Endothelial cell of umbilical vein (primary cell): ENCODE measurements around the gene RBM27. TPM values are rescaled to one million over a fixed set of nuclear protein-coding genes. Genes with fewer than 3 reads are reported as not detected.

Experiments
- BruUV-seq: library from RNA; stranded (reverse); fragments of 400-500 nt; replicated peaks from 2 replicates; lab custom pipeline; 2021; lab: Mats Ljungman, UMichigan
- CTCF ChIA-PET: fragments of 300-600, 350-600 bp; sonication (Branson Sonifier 250); formaldehyde crosslinking; loops from one replicate; lab custom pipeline; 2021; ENCODE audit warnings: antibody characterized with exemption, inconsistent platforms; lab: Charles Lee
- POLR2A ChIA-PET: fragments of 300-600, 350-600 bp; sonication (Branson Sonifier 250); formaldehyde crosslinking; loops from one replicate; lab custom pipeline; 2021; ENCODE audit warnings: antibody characterized with exemption, inconsistent platforms; lab: Charles Lee
- DNase-seq: peaks from one replicate; pipeline ENCODE4 v3.0.0-alpha.2; 2011; ENCODE audit warnings: low read depth, low spot score
- FAIRE-seq: peaks from 2 replicates; lab custom pipeline; 2011; peaks lifted over from hg19 to GRCh38; lab: Jason Lieb, UNC
- H2AFZ ChIP-seq: 2 replicates; pipeline ENCODE4 v1.6.0; 2012; ENCODE audit warnings: low read depth, low read length, control low read depth, inconsistent platforms
- H3K27ac ChIP-seq: 2 replicates; pipeline ENCODE4 v1.5.1; 2011; ENCODE audit warnings: low read depth, mild to moderate bottlenecking, control low read depth, low read length, moderate library complexity; ENCODE audit not compliant: insufficient read depth
- H3K27me3 ChIP-seq, 2 experiments: 2 replicates each; pipeline versions ENCODE4 v1.6.0 to v1.6.1; 2011; ENCODE audit warnings: low read length in 2 of 2, mixed read lengths in 1 of 2; ENCODE audit not compliant: control insufficient read depth in 2 of 2, insufficient read depth in 2 of 2
- H3K36me3 ChIP-seq, 2 experiments: 2 replicates in 1 of 2; 3 replicates in 1 of 2; pipeline ENCODE4 v1.5.1; 2011; ENCODE audit warnings: low read length in 2 of 2, mild to moderate bottlenecking in 1 of 2, moderate library complexity in 1 of 2; ENCODE audit not compliant: control insufficient read depth in 2 of 2, insufficient read depth in 2 of 2; ENCODE audit errors: extremely low read depth in 1 of 2
- H3K4me1 ChIP-seq: 3 replicates; pipeline ENCODE4 v1.5.1; 2011; ENCODE audit warnings: mild to moderate bottlenecking, low read length; ENCODE audit not compliant: control insufficient read depth, insufficient read depth; ENCODE audit errors: extremely low read depth
- H3K4me2 ChIP-seq: 2 replicates; pipeline ENCODE4 v1.6.1; 2011; ENCODE audit warnings: low read length, control low read depth, mixed read lengths; ENCODE audit not compliant: insufficient read depth
- H3K4me3 ChIP-seq, 3 experiments: fragments of 200-600 bp in 1 of 3; sonication (generic), shearing (Covaris generic) in 1 of 3; replicated peaks in 1 of 3; 2 replicates each; pipeline ENCODE4 v1.5.1; 2011 to 2016; ENCODE audit warnings: control low read depth in 3 of 3, low read length in 3 of 3, mild to moderate bottlenecking in 2 of 3, inconsistent platforms in 1 of 3, low read depth in 1 of 3, moderate library complexity in 1 of 3; ENCODE audit not compliant: insufficient read depth in 1 of 3
- H3K79me2 ChIP-seq: 2 replicates; pipeline ENCODE4 v1.6.0; 2012; ENCODE audit warnings: low read length, inconsistent platforms; ENCODE audit not compliant: control insufficient read depth, insufficient read depth
- H3K9ac ChIP-seq: replicated peaks from 2 replicates; pipeline ENCODE3; 2011; ENCODE audit warnings: low read length, control low read depth; ENCODE audit not compliant: insufficient read depth; ENCODE audit errors: extremely low read depth
- H3K9me1 ChIP-seq: replicated peaks from 3 replicates; pipeline ENCODE4 v1.6.0; 2011; ENCODE audit warnings: mild to moderate bottlenecking, low read length; ENCODE audit not compliant: control insufficient read depth, insufficient read depth; ENCODE audit errors: extremely low read depth
- H3K9me3 ChIP-seq: replicated peaks from 2 replicates; pipeline ENCODE4 v1.5.1; 2012; ENCODE audit warnings: low read length, inconsistent platforms; ENCODE audit not compliant: control insufficient read depth, insufficient read depth
- H4K20me1 ChIP-seq: replicated peaks from 2 replicates; pipeline ENCODE3; 2011; ENCODE audit warnings: mild to moderate bottlenecking, low read length; ENCODE audit not compliant: control insufficient read depth, insufficient read depth; ENCODE audit errors: extremely low read depth
- EZH2 ChIP-seq: IDR thresholded peaks from 2 replicates; pipeline ENCODE4 v1.6.1; 2012; ENCODE audit warnings: borderline replicate concordance, low read depth, mild to moderate bottlenecking, moderate library complexity, low read length, inconsistent platforms; ENCODE audit not compliant: severe bottlenecking
- FOS ChIP-seq: IDR thresholded peaks from 2 replicates; pipeline ENCODE4 v1.6.1; 2011; ENCODE audit warnings: mild to moderate bottlenecking, low read length, moderate library complexity, borderline replicate concordance; ENCODE audit not compliant: insufficient read depth
- GATA2 ChIP-seq: IDR thresholded peaks from 2 replicates; pipeline ENCODE4 v1.7.0; 2011; ENCODE audit warnings: low read depth, mild to moderate bottlenecking, moderate library complexity, mixed read lengths, low read length; ENCODE audit not compliant: insufficient read length, insufficient read depth
- JUN ChIP-seq: IDR thresholded peaks from 2 replicates; pipeline ENCODE4 v1.6.1; 2011; ENCODE audit warnings: borderline replicate concordance, low read depth; ENCODE audit not compliant: insufficient read length, insufficient read depth
- MYC ChIP-seq: IDR thresholded peaks from one replicate; pipeline ENCODE4 v1.6.1; 2011; ENCODE audit warnings: mild to moderate bottlenecking, low read depth, low read length
- POLR2A ChIP-seq: IDR thresholded peaks from 2 replicates; pipeline ENCODE4 v1.6.1; 2012; ENCODE audit warnings: low read depth, mild to moderate bottlenecking, control low read depth, low read length
- POLR2AphosphoS5 ChIP-seq: IDR thresholded peaks from 2 replicates; pipeline ENCODE4 v1.6.1; 2012; ENCODE audit warnings: low read depth, mild to moderate bottlenecking, control low read depth, low read length, moderate library complexity; ENCODE audit not compliant: insufficient read depth
- dilution Hi-C: fragments of 300-500 bp; cut with MboI; formaldehyde crosslinking; loops from one replicate; pipeline ENCODE4 v1.15.0; 2019; ENCODE audit warnings: low sequenced_read_pairs; ENCODE audit not compliant: extremely low pct_ligation_motif_present
- intact Hi-C: fragments of 100-400 bp; cut with micrococcal nuclease; formaldehyde crosslinking; loops from one replicate; pipeline ENCODE4 v1.10.0; 2022
- polyA plus RNA-seq, 4 experiments: library from polyadenylated mRNA; depleted of rRNA in 3 of 4; stranded (reverse) in 3 of 4; unstranded in 1 of 4; fragments of >200 nt; gene quantifications; 2 replicates each; pipeline versions ENCODE4 v1.2.1 to v1.2.3, GENCODE V29; 2011 to 2012; ENCODE audit warnings: missing spikeins in 1 of 4
- total RNA-seq: library from RNA; stranded (reverse); gene quantifications from 2 replicates; pipeline ENCODE4 v1.2.3, GENCODE V29; 2021
- TF ChIP-seq, protein P1 (sequence below), 2 donors: IDR thresholded peaks; 1 replicate in 1 of 2; 2 replicates in 1 of 2; pipeline ENCODE4 v1.5.1; 2011; ENCODE audit warnings: low read length in 2 of 2, mild to moderate bottlenecking in 2 of 2, moderate library complexity in 2 of 2, control low read depth in 1 of 2, inconsistent platforms in 1 of 2, low read depth in 1 of 2; ENCODE audit not compliant: insufficient read depth in 1 of 2; ENCODE audit errors: extremely low read depth in 1 of 2
- TF ChIP-seq, protein P2 (sequence below): IDR thresholded peaks from 2 replicates; pipeline ENCODE4 v1.6.1; 2011; ENCODE audit not compliant: insufficient read depth, insufficient read length

The RBM27 gene
- total and polyA plus RNA-seq, 2 donors (not counting 3 experiments of a cell fraction or from before 2014, with no cell fraction given) = 6.3 to 17.7 TPM

DNA sequence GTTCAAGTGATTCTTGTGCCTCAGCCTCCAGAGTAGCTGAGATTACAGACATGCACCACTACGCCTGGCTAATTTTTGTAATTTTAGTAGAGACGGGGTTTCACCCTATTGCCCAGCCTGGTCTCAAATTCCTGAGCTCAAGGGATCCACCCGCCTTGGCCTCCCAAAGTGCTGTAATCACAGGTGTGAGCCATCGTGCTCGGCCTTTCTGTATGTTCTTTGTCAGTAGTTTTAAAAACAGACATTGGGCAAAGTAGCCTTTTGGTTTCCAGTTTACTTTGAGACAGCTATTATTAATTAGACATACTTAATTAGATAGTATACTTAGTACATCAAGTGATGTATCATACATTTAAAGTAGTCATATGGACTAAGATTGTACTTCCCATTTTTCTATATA is 45.2 kb downstream of the RBM27 start:
- H3K4me1 ChIP-seq = no peaks in the 10 kb centered on the region
- TF ChIP-seq, protein P1, sequence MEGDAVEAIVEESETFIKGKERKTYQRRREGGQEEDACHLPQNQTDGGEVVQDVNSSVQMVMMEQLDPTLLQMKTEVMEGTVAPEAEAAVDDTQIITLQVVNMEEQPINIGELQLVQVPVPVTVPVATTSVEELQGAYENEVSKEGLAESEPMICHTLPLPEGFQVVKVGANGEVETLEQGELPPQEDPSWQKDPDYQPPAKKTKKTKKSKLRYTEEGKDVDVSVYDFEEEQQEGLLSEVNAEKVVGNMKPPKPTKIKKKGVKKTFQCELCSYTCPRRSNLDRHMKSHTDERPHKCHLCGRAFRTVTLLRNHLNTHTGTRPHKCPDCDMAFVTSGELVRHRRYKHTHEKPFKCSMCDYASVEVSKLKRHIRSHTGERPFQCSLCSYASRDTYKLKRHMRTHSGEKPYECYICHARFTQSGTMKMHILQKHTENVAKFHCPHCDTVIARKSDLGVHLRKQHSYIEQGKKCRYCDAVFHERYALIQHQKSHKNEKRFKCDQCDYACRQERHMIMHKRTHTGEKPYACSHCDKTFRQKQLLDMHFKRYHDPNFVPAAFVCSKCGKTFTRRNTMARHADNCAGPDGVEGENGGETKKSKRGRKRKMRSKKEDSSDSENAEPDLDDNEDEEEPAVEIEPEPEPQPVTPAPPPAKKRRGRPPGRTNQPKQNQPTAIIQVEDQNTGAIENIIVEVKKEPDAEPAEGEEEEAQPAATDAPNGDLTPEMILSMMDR (IDR thresholded peaks at IDR 0.05; ENCODE audit: extremely low read depth in 1 of 2, insufficient read depth in 1 of 2, low read depth in 1 of 2, low read length in 2 of 2) = no peak
- TF ChIP-seq EZH2 = no peak
- TF ChIP-seq POLR2AphosphoS5 = no peak
- TF ChIP-seq JUN = no peak
- no peak for TF ChIP-seq GATA2
- TF ChIP-seq MYC = no peak
- no peak for TF ChIP-seq POLR2A
- TF ChIP-seq, protein P2, sequence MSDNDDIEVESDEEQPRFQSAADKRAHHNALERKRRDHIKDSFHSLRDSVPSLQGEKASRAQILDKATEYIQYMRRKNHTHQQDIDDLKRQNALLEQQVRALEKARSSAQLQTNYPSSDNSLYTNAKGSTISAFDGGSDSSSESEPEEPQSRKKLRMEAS = no peak
- no peak for TF ChIP-seq FOS
- intact Hi-C loops (no loop called here), dilution Hi-C loops (no loop called here)
- H4K20me1 ChIP-seq = no peaks in the 10 kb centered on the region
- H3K36me3 ChIP-seq = peaks cover 0 to 2% of the 10 kb centered on the region in 2 experiments
- FAIRE-seq (no peak), DNase-seq (no peak)
- no peak overlapping the region for H2AFZ ChIP-seq
- H3K4me2 ChIP-seq = no peak overlapping the region
- CTCF ChIA-PET = interaction anchor here (0.8 to 1.2 kb wide), 2 partner anchors 12 to 179 kb away, joined by 3 to 4 read pairs; no protein-coding TSS in a partner anchor
- H3K4me3 ChIP-seq = no peak overlapping the region
- no peaks in the 10 kb centered on the region for H3K79me2 ChIP-seq
- H3K9ac ChIP-seq = no peak overlapping the region
- BruUV-seq = no TSS peak
- no peaks in the 10 kb centered on the region for H3K27me3 ChIP-seq
- H3K9me1 ChIP-seq = no peaks in the 10 kb centered on the region
- H3K9me3 ChIP-seq = no peaks in the 10 kb centered on the region
- no peak overlapping the region for H3K27ac ChIP-seq
- POLR2A ChIA-PET = no interaction called here
